Mesenchymal stem cell (in vitro differentiated cells and primary cell): ENCODE data around the gene ATG5.

Source experiments
- DNase-seq: peaks from one replicate; pipeline ENCODE4 v3.0.0-alpha.2; 2013
- H2AFZ ChIP-seq: one replicate; pipeline ENCODE4 v1.6.1; 2013; ENCODE audit warnings: low read depth, mild to moderate bottlenecking, control low read depth, inconsistent platforms, low read length, moderate library complexity
- H2AK5ac ChIP-seq: 2 replicates; pipeline ENCODE4 v1.6.1; 2013; ENCODE audit warnings: low read length, moderate library complexity, mild to moderate bottlenecking, inconsistent platforms; ENCODE audit not compliant: severe bottlenecking
- H2BK120ac ChIP-seq: one replicate; pipeline ENCODE4 v1.6.1; 2013; ENCODE audit warnings: low read depth, mild to moderate bottlenecking, inconsistent platforms, low read length, moderate library complexity
- H2BK12ac ChIP-seq, 2 experiments: one replicate each; pipeline ENCODE4 v1.6.1; 2013; ENCODE audit warnings: inconsistent platforms in 2 of 2, low read length in 2 of 2, mild to moderate bottlenecking in 2 of 2, moderate library complexity in 2 of 2, control low read depth in 1 of 2
- H2BK15ac ChIP-seq: one replicate; pipeline ENCODE4 v1.6.1; 2013; ENCODE audit warnings: mild to moderate bottlenecking, low read depth, inconsistent platforms; ENCODE audit not compliant: poor library complexity, severe bottlenecking
- H2BK5ac ChIP-seq: 2 replicates; pipeline ENCODE4 v1.6.1; 2013; ENCODE audit warnings: low read depth, mild to moderate bottlenecking, low read length, control low read depth, inconsistent platforms; ENCODE audit not compliant: poor library complexity, severe bottlenecking
- H3K14ac ChIP-seq, 2 experiments: one replicate each; pipeline ENCODE4 v1.6.1; 2013; ENCODE audit warnings: inconsistent platforms in 2 of 2, low read length in 2 of 2, control low read depth in 1 of 2, mild to moderate bottlenecking in 1 of 2, moderate library complexity in 1 of 2
- H3K18ac ChIP-seq, 2 experiments: one replicate each; pipeline ENCODE4 v1.6.1; 2013; ENCODE audit warnings: inconsistent platforms in 2 of 2, low read length in 2 of 2, control low read depth in 1 of 2, low read depth in 1 of 2, mild to moderate bottlenecking in 1 of 2
- H3K23ac ChIP-seq, 2 experiments: one replicate each; pipeline ENCODE4 v1.6.1; 2013; ENCODE audit warnings: inconsistent platforms in 2 of 2, low read length in 2 of 2, mild to moderate bottlenecking in 2 of 2, moderate library complexity in 2 of 2, control low read depth in 1 of 2
- H3K27ac ChIP-seq: 2 replicates; pipeline ENCODE4 v1.5.1; 2013; ENCODE audit warnings: mild to moderate bottlenecking, moderate library complexity, low read length, control low read depth, inconsistent platforms; ENCODE audit not compliant: poor library complexity, severe bottlenecking
- H3K27me3 ChIP-seq, 2 experiments: 2 replicates each; pipeline versions ENCODE4 v1.6.1 to v1.7.0; 2013; ENCODE audit warnings: low read length in 2 of 2, mild to moderate bottlenecking in 2 of 2, moderate library complexity in 2 of 2, control low read depth in 1 of 2, inconsistent platforms in 1 of 2; ENCODE audit not compliant: control insufficient read depth in 1 of 2, insufficient read depth in 1 of 2
- H3K36me3 ChIP-seq, 2 experiments: 2 replicates each; pipeline versions ENCODE4 v1.6.1 to v1.7.0; 2013; ENCODE audit warnings: low read length in 2 of 2, control low read depth in 1 of 2, inconsistent platforms in 1 of 2, low read depth in 1 of 2, mild to moderate bottlenecking in 1 of 2; ENCODE audit not compliant: insufficient read depth in 2 of 2, control insufficient read depth in 1 of 2
- H3K4ac ChIP-seq, 2 experiments: one replicate each; pipeline ENCODE4 v1.6.1; 2013; ENCODE audit warnings: inconsistent platforms in 2 of 2, low read length in 2 of 2, mild to moderate bottlenecking in 2 of 2, moderate library complexity in 2 of 2, control low read depth in 1 of 2, low read depth in 1 of 2
- H3K4me1 ChIP-seq: 2 replicates; pipeline ENCODE4 v1.6.1; 2013; ENCODE audit warnings: low read depth, low read length, control low read depth; ENCODE audit not compliant: control insufficient read depth, insufficient read depth
- H3K4me2 ChIP-seq: 2 replicates; pipeline ENCODE4 v1.6.1; 2013; ENCODE audit warnings: low read length, mild to moderate bottlenecking, inconsistent platforms; ENCODE audit not compliant: poor library complexity, severe bottlenecking
- H3K4me3 ChIP-seq, 2 experiments: 2 replicates each; pipeline versions ENCODE4 v1.5.1 to v1.7.0; 2013; ENCODE audit warnings: low read length in 2 of 2, mild to moderate bottlenecking in 2 of 2, control low read depth in 1 of 2, low read depth in 1 of 2; ENCODE audit not compliant: insufficient read depth in 1 of 2
- H3K79me1 ChIP-seq: replicated peaks from 2 replicates; pipeline ENCODE4 v1.6.1; 2013; ENCODE audit warnings: mild to moderate bottlenecking, control low read depth, low read length, inconsistent platforms; ENCODE audit not compliant: poor library complexity, severe bottlenecking
- H3K9ac ChIP-seq: 2 replicates; pipeline ENCODE4 v1.7.0; 2013; ENCODE audit warnings: mild to moderate bottlenecking, low read length, moderate library complexity
- H3K9me3 ChIP-seq: 2 replicates; pipeline ENCODE4 v1.7.0; 2013; ENCODE audit warnings: mild to moderate bottlenecking, low read length; ENCODE audit not compliant: control insufficient read depth
- H4K8ac ChIP-seq: one replicate; pipeline ENCODE4 v1.6.1; 2013; ENCODE audit warnings: inconsistent platforms, mild to moderate bottlenecking, low read length, moderate library complexity
- H4K91ac ChIP-seq: one replicate; pipeline ENCODE4 v1.6.1; 2013; ENCODE audit warnings: mild to moderate bottlenecking, low read length, inconsistent platforms
- WGBS: methylation state at CpG from one replicate; pipeline ENCODE4 v1.1.7; 2013; ENCODE audit warnings: mixed read lengths; 5-methylcytosine and 5-hydroxymethylcytosine counted together

The ATG5 gene

GRCh38 chr6:106169517-106169916 is 156.0 kb downstream of the ATG5 start:
- Histone ChIP-seq H4K8ac (no peak overlapping the region), H3K18ac (no peak overlapping the region), H2BK5ac (no peak overlapping the region), H3K4me3 (no peak overlapping the region), H2BK120ac (no peak overlapping the region), H3K23ac (no peak overlapping the region), H2BK15ac (no peak overlapping the region), H3K27me3 (no peaks in the 10 kb centered on the region), H3K4me1 (peaks cover 3% of the 10 kb centered on the region), H2AK5ac (no peak overlapping the region), H3K4me2 (no peak overlapping the region), H3K14ac (no peak overlapping the region), H3K79me1 (no peaks in the 10 kb centered on the region), H3K27ac (no peak overlapping the region), H2BK12ac (no peak overlapping the region), H3K4ac (no peak overlapping the region), H2AFZ (no peak overlapping the region), H3K36me3 (no peaks in the 10 kb centered on the region), H4K91ac (no peak overlapping the region), H3K9me3 (no peaks in the 10 kb centered on the region), H3K9ac (no peak overlapping the region)
- 95% methylated on average over 3 of the region's 5 CpGs for WGBS
- no peak for DNase-seq

GRCh38 chr6:106168097-106168888 is 157.3 kb downstream of the ATG5 start:
- no peak overlapping the region for H3K27ac ChIP-seq
- H2BK15ac ChIP-seq, result no peak overlapping the region
- no peak overlapping the region for H4K8ac ChIP-seq
- no peak overlapping the region for H3K14ac ChIP-seq
- H3K9ac ChIP-seq, result no peak overlapping the region
- H3K27me3 ChIP-seq, result no peaks in the 10 kb centered on the region
- H3K36me3 ChIP-seq, result no peaks in the 10 kb centered on the region
- H2AK5ac ChIP-seq, result no peak overlapping the region
- H3K23ac ChIP-seq, result no peak overlapping the region
- H3K9me3 ChIP-seq, result no peaks in the 10 kb centered on the region
- H2BK120ac ChIP-seq, result no peak overlapping the region
- H3K79me1 ChIP-seq, result no peaks in the 10 kb centered on the region
- H3K4me3 ChIP-seq, result no peak overlapping the region
- H3K18ac ChIP-seq, result no peak overlapping the region
- H2BK12ac ChIP-seq, result no peak overlapping the region
- H2BK5ac ChIP-seq, result no peak overlapping the region
- H3K4ac ChIP-seq, result no peak overlapping the region
- no peak for DNase-seq
- no peak overlapping the region for H4K91ac ChIP-seq
- H3K4me2 ChIP-seq, result no peak overlapping the region
- WGBS, result 93% methylated on average over 15 of the region's 15 CpGs
- no peak overlapping the region for H2AFZ ChIP-seq
- peaks cover 15% of the 10 kb centered on the region for H3K4me1 ChIP-seq

- Histone ChIP-seq H2AFZ (no peak overlapping the region), H2BK5ac (no peak overlapping the region), H3K4me1 (peaks cover 18% of the 10 kb centered on the region), H3K79me1 (no peaks in the 10 kb centered on the region), H3K27ac (no peak overlapping the region), H3K18ac (no peak overlapping the region), H3K4ac (no peak overlapping the region), H3K23ac (no peak overlapping the region), H3K4me3 (no peak overlapping the region), H2AK5ac (no peak overlapping the region), H3K14ac (no peak overlapping the region), H2BK12ac (no peak overlapping the region), H3K4me2 (no peak overlapping the region), H4K8ac (no peak overlapping the region), H3K27me3 (no peaks in the 10 kb centered on the region), H2BK15ac (no peak overlapping the region), H3K9ac (no peak overlapping the region), H2BK120ac (no peak overlapping the region), H4K91ac (no peak overlapping the region), H3K36me3 (no peaks in the 10 kb centered on the region), H3K9me3 (no peaks in the 10 kb centered on the region)
- WGBS, result 91% methylated on average over 6 of the region's 6 CpGs
- DNase-seq, result no peak
Observed at GRCh38 chr6:106167096-106167814, 158.3 kb downstream of the ATG5 start.

GRCh38 chr6:106165885-106166485 is 159.6 kb downstream of the ATG5 start:
- H3K36me3 ChIP-seq, result no peaks in the 10 kb centered on the region
- H2BK120ac ChIP-seq, result no peak overlapping the region
- no peak overlapping the region for H3K14ac ChIP-seq
- no peak overlapping the region for H3K9ac ChIP-seq
- no peaks in the 10 kb centered on the region for H3K79me1 ChIP-seq
- no peak overlapping the region for H4K8ac ChIP-seq
- no peak overlapping the region for H2BK15ac ChIP-seq
- H3K4me3 ChIP-seq, result no peak overlapping the region
- H3K4ac ChIP-seq, result no peak overlapping the region
- H3K23ac ChIP-seq, result no peak overlapping the region
- H4K91ac ChIP-seq, result no peak overlapping the region
- H2AK5ac ChIP-seq, result no peak overlapping the region
- no peak overlapping the region for H2BK12ac ChIP-seq
- peak; percentile 25 for DNase-seq
- H2BK5ac ChIP-seq, result no peak overlapping the region
- H3K4me1 ChIP-seq, result peaks cover 18% of the 10 kb centered on the region
- no peak overlapping the region for H3K27ac ChIP-seq
- no peak overlapping the region for H3K4me2 ChIP-seq
- H3K27me3 ChIP-seq, result no peaks in the 10 kb centered on the region
- no peak overlapping the region for H3K18ac ChIP-seq
- no peak overlapping the region for H2AFZ ChIP-seq
- no peaks in the 10 kb centered on the region for H3K9me3 ChIP-seq
- 78% methylated on average over 1 of the region's 3 CpGs for WGBS
